Liver (tissue), 9 donors: Measurements from ENCODE around the gene MBNL2. TPM values are rescaled to one million over a fixed set of nuclear protein-coding genes. Genes with fewer than 3 reads are reported as not detected.

Experiments used
- DNase-seq: peaks from one replicate; pipeline ENCODE4 v3.0.0-alpha.2; 2017; ENCODE audit warnings: low spot score
- H3K27ac ChIP-seq, 2 donors: one replicate each; pipeline ENCODE4 v1.7.0; 2013; ENCODE audit warnings: inconsistent platforms in 2 of 2, low read length in 2 of 2, control low read depth in 1 of 2, low read depth in 1 of 2, mild to moderate bottlenecking in 1 of 2
- H3K27me3 ChIP-seq, 4 donors: one replicate each; pipeline versions ENCODE4 v1.6.1 to v1.7.0; 2013; ENCODE audit warnings: low read length in 3 of 4, inconsistent platforms in 1 of 4, mild to moderate bottlenecking in 1 of 4, moderate library complexity in 1 of 4; ENCODE audit not compliant: control insufficient read depth in 4 of 4, insufficient read depth in 4 of 4
- H3K36me3 ChIP-seq, 4 donors: one replicate each; pipeline versions ENCODE4 v1.6.1 to v1.7.0; 2013; ENCODE audit warnings: low read length in 3 of 4, mild to moderate bottlenecking in 3 of 4, low read depth in 1 of 4, moderate library complexity in 1 of 4; ENCODE audit not compliant: control insufficient read depth in 4 of 4, insufficient read depth in 3 of 4
- H3K4me1 ChIP-seq, 4 donors: one replicate each; pipeline versions ENCODE4 v1.6.1 to v1.7.0; 2013; ENCODE audit warnings: low read length in 3 of 4, mild to moderate bottlenecking in 3 of 4, moderate library complexity in 1 of 4; ENCODE audit not compliant: control insufficient read depth in 4 of 4, insufficient read depth in 4 of 4
- H3K4me3 ChIP-seq, 3 donors: one replicate each; pipeline versions ENCODE4 v1.6.1 to v1.7.0; 2013; ENCODE audit warnings: low read length in 3 of 3, control low read depth in 1 of 3, low read depth in 1 of 3, mild to moderate bottlenecking in 1 of 3
- H3K9ac ChIP-seq, 2 donors: one replicate each; pipeline ENCODE4 v1.7.0; 2013; ENCODE audit warnings: low read length in 2 of 2, mild to moderate bottlenecking in 2 of 2, moderate library complexity in 2 of 2, control low read depth in 1 of 2, low read depth in 1 of 2
- H3K9me3 ChIP-seq, 4 donors: one replicate each; pipeline versions ENCODE4 v1.6.1 to v1.7.0; 2013; ENCODE audit warnings: low read length in 3 of 4; ENCODE audit not compliant: control insufficient read depth in 4 of 4
- ATF3 ChIP-seq: IDR thresholded peaks from 2 replicates; pipeline ENCODE4 v1.6.1; 2016; ENCODE audit warnings: antibody characterized with exemption
- CTCF ChIP-seq: fragments of 150-350 bp; IDR thresholded peaks from 2 replicates; pipeline ENCODE4 v1.5.1; 2017; ENCODE audit warnings: improper control_type of control experiment, low read depth, low read length; ENCODE audit not compliant: missing input control
- FOXA1 ChIP-seq: IDR thresholded peaks from 2 replicates; pipeline ENCODE4 v1.6.1; 2016; ENCODE audit warnings: antibody characterized with exemption
- FOXA2 ChIP-seq: IDR thresholded peaks from 2 replicates; pipeline ENCODE4 v1.6.1; 2016; ENCODE audit warnings: antibody characterized with exemption
- GABPA ChIP-seq, 2 donors: IDR thresholded peaks in 1 of 2; conservative IDR thresholded peaks in 1 of 2; 2 replicates each; pipeline ENCODE4 v1.6.1; 2016; ENCODE audit warnings: antibody characterized with exemption in 2 of 2, mild to moderate bottlenecking in 1 of 2, moderate library complexity in 1 of 2
- HNF4A ChIP-seq, 2 donors: conservative IDR thresholded peaks; 2 replicates each; pipeline ENCODE4 v1.6.1; 2016; ENCODE audit warnings: antibody characterized with exemption in 2 of 2, mild to moderate bottlenecking in 2 of 2
- HNF4G ChIP-seq: IDR thresholded peaks from 2 replicates; pipeline ENCODE4 v1.6.1; 2016; ENCODE audit warnings: antibody characterized with exemption
- JUND ChIP-seq, 2 donors: IDR thresholded peaks; 2 replicates each; pipeline ENCODE4 v1.6.1; 2016; ENCODE audit warnings: antibody characterized with exemption in 2 of 2
- NR2F2 ChIP-seq: IDR thresholded peaks from 2 replicates; pipeline ENCODE4 v1.6.1; 2016; ENCODE audit warnings: antibody characterized with exemption
- RAD21 ChIP-seq, 2 donors: IDR thresholded peaks; 2 replicates each; pipeline ENCODE4 v1.6.1; 2016; ENCODE audit warnings: antibody characterized with exemption in 2 of 2, mild to moderate bottlenecking in 2 of 2
- REST ChIP-seq: IDR thresholded peaks from 2 replicates; pipeline ENCODE4 v1.6.1; 2016; ENCODE audit warnings: antibody characterized with exemption, mild to moderate bottlenecking
- TAF1 ChIP-seq: conservative IDR thresholded peaks from 2 replicates; pipeline ENCODE4 v1.6.1; 2016; ENCODE audit warnings: antibody characterized with exemption, mild to moderate bottlenecking
- YY1 ChIP-seq: IDR thresholded peaks from 2 replicates; pipeline ENCODE4 v1.6.1; 2016; ENCODE audit warnings: antibody characterized with exemption, mild to moderate bottlenecking
- ZBTB33 ChIP-seq: IDR thresholded peaks from 2 replicates; pipeline ENCODE4 v1.6.1; 2016; ENCODE audit warnings: antibody characterized with exemption
- WGBS: extraction: QIAGEN DNeasy Blood & Tissue Kit; methylation state at CpG from one replicate; pipeline ENCODE4 v1.1.7; 2013; 5-methylcytosine and 5-hydroxymethylcytosine counted together
- polyA plus RNA-seq, 2 donors: library from polyadenylated mRNA; stranded (reverse) in 1 of 2; unstranded in 1 of 2; fragments of 200-250 nt in 1 of 2; fragments of >200 nt in 1 of 2; fragmentation: Nextera tagmentation in 1 of 2; extraction: Ambion mirVana in 1 of 2; gene quantifications; one replicate each; pipeline versions ENCODE4 v1.2.1 to v1.2.3, GENCODE V29; 2013 to 2015
- total RNA-seq, 2 donors: library from RNA; depleted of rRNA; stranded (reverse); fragments of >200 nt; gene quantifications; one replicate each; pipeline ENCODE4 v1.2.3, GENCODE V29; 2014
- donor health status: healthy.
- donor health status: healthy.
- donor health status: healthy.
- donor health status: healthy.
- donor health status: healthy.

MBNL2 gene
- total and polyA plus RNA-seq, 4 donors, result 16.0 to 49.6 (median 36.8) TPM

- Histone ChIP-seq H3K9ac (peak overlapping the region in 1 of 2 donors; percentile 48), H3K4me1 (peaks cover 15 to 52% (median 37%) of the 10 kb centered on the region in 4 donors), H3K4me3 (peak overlapping the region; percentile 74 to 98 (median 96)), H3K27ac (peak overlapping the region; percentile 97 to 99), H3K27me3 (no peaks in the 10 kb centered on the region), H3K9me3 (no peaks in the 10 kb centered on the region), H3K36me3 (peaks cover 0 to 1% (median 0%) of the 10 kb centered on the region in 4 donors)
- WGBS, result 70% methylated on average over 8 of the region's 8 CpGs
- no peak for TF ChIP-seq TAF1
- peak; percentile 8 for TF ChIP-seq YY1
- DNase-seq, result no peak
These were observed 3.9 kb downstream of the MBNL2 start for GRCh38 chr13:97226013-97226412.

- WGBS, result 46% methylated on average over 6 of the region's 6 CpGs
- Histone ChIP-seq H3K9me3 (no peaks in the 10 kb centered on the region), H3K4me1 (peaks cover 15 to 49% (median 39%) of the 10 kb centered on the region in 4 donors), H3K36me3 (peaks cover 3 to 5% (median 4%) of the 10 kb centered on the region in 4 donors), H3K4me3 (no peak overlapping the region), H3K9ac (no peak overlapping the region), H3K27ac (peak overlapping the region; percentile 97 to 99), H3K27me3 (no peaks in the 10 kb centered on the region)
- DNase-seq, result no peak
- peak in 1 of 2 donors; percentile 13 for TF ChIP-seq HNF4A (conservative IDR thresholded peaks at IDR 0.05)
- no peak for TF ChIP-seq HNF4G
These were observed 4.9 kb downstream of the MBNL2 start for GRCh38 chr13:97226788-97227627.

GRCh38 chr13:97228850-97229521, 6.9 kb downstream of the MBNL2 start:
- Histone ChIP-seq H3K9ac (no peak overlapping the region), H3K36me3 (peaks cover 3 to 5% (median 4%) of the 10 kb centered on the region in 4 donors), H3K4me3 (no peak overlapping the region), H3K27me3 (no peaks in the 10 kb centered on the region), H3K27ac (peak overlapping the region; percentile 43 to 46), H3K9me3 (no peaks in the 10 kb centered on the region), H3K4me1 (peaks cover 21 to 64% (median 52%) of the 10 kb centered on the region in 4 donors)
- DNase-seq, result no peak
- TF ChIP-seq CTCF, result no peak
- TF ChIP-seq HNF4G, result no peak
- TF ChIP-seq FOXA1, result no peak
- no peak for TF ChIP-seq YY1
- TF ChIP-seq NR2F2, result no peak
- TF ChIP-seq HNF4A (conservative IDR thresholded peaks at IDR 0.05), result no peak
- TF ChIP-seq RAD21 (IDR thresholded peaks at IDR 0.05), result no peak
- TF ChIP-seq ZBTB33, result no peak
- TF ChIP-seq TAF1, result no peak
- TF ChIP-seq ATF3, result no peak
- TF ChIP-seq FOXA2, result no peak
- no peak for TF ChIP-seq REST
- TF ChIP-seq GABPA (IDR thresholded peaks at IDR 0.05 in 1 of 2, conservative IDR thresholded peaks at IDR 0.05 in 1 of 2), result no peak
- no peak for TF ChIP-seq JUND (IDR thresholded peaks at IDR 0.05)
- WGBS, result 75% methylated on average over 3 of the region's 3 CpGs
